H1 (cell line): Measurements from ENCODE around the gene TOMM40. TPM values are rescaled to one million over a fixed set of nuclear protein-coding genes. Genes with fewer than 3 reads are reported as not detected.
A peak's percentile ranks its signal among the peaks of the same experiment; 100 is the strongest.

ENCODE experiments used
- CTCF ChIA-PET: fragments of 300-600 bp; sonication (Branson Sonifier 250); formaldehyde crosslinking; loops from one replicate; lab custom pipeline; 2021; ENCODE audit not compliant: partially characterized antibody; lab: Charles Lee
- POLR2A ChIA-PET: fragments of 300-600 bp; sonication (Branson Sonifier 250); formaldehyde crosslinking; loops from one replicate; lab custom pipeline; 2021; ENCODE audit warnings: inconsistent platforms; ENCODE audit not compliant: partially characterized antibody; lab: Charles Lee
- DNase-seq, 2 experiments: peaks; one replicate each; pipeline versions ENCODE4 v3.0.0 to v3.0.0-alpha.2; 2010 to 2022; ENCODE audit warnings: low spot score in 2 of 2, low read depth in 1 of 2, mixed read lengths in 1 of 2
- FAIRE-seq: peaks from 2 replicates; lab custom pipeline; 2011; peaks lifted over from hg19 to GRCh38; lab: Jason Lieb, UNC
- H2AFZ ChIP-seq: 2 replicates; pipeline ENCODE4 v1.8.1; 2012; ENCODE audit warnings: low read length, inconsistent platforms
- H2AK5ac ChIP-seq: 2 replicates; pipeline ENCODE4 v1.6.1; 2013; ENCODE audit warnings: low read depth, low read length
- H2BK120ac ChIP-seq: replicated peaks from 2 replicates; pipeline ENCODE3; 2013; ENCODE audit warnings: low read depth, low read length, inconsistent platforms
- H2BK12ac ChIP-seq: 2 replicates; pipeline ENCODE4 v1.6.1; 2013; ENCODE audit warnings: low read depth, low read length
- H2BK15ac ChIP-seq: 2 replicates; pipeline ENCODE4 v1.6.1; 2013; ENCODE audit warnings: low read length
- H2BK20ac ChIP-seq: 2 replicates; pipeline ENCODE4 v1.6.1; 2013; ENCODE audit warnings: low read length
- H2BK5ac ChIP-seq: 2 replicates; pipeline ENCODE4 v1.6.1; 2013; ENCODE audit warnings: low read depth, low read length
- H3K14ac ChIP-seq: 2 replicates; pipeline ENCODE4 v1.6.1; 2013; ENCODE audit warnings: inconsistent platforms; ENCODE audit not compliant: insufficient read length
- H3K18ac ChIP-seq: 2 replicates; pipeline ENCODE4 v1.6.1; 2013; ENCODE audit warnings: low read length; ENCODE audit errors: extremely low read depth
- H3K23ac ChIP-seq: 2 replicates; pipeline ENCODE4 v1.6.1; 2013; ENCODE audit warnings: inconsistent platforms; ENCODE audit not compliant: insufficient read length
- H3K23me2 ChIP-seq: 2 replicates; pipeline ENCODE4 v1.6.1; 2013; ENCODE audit warnings: low read depth, low read length
- H3K27ac ChIP-seq: 2 replicates; pipeline ENCODE4 v1.6.1; 2011; ENCODE audit warnings: low read depth, low read length, inconsistent platforms
- H3K27me3 ChIP-seq, 4 experiments: replicated peaks in 1 of 4; 1 replicate in 1 of 4; 2 replicates in 3 of 4; pipeline versions ENCODE4 v1.6.1 to v1.8.1; 2011 to 2013; ENCODE audit warnings: low read length in 3 of 4, mild to moderate bottlenecking in 3 of 4, inconsistent platforms in 2 of 4, mixed read lengths in 2 of 4, moderate library complexity in 1 of 4; ENCODE audit not compliant: control insufficient read depth in 3 of 4, insufficient read depth in 3 of 4; ENCODE audit errors: extremely low read depth in 1 of 4
- H3K36me3 ChIP-seq, 4 experiments: 2 replicates each; pipeline versions ENCODE4 v1.6.1 to v1.8.1; 2011 to 2013; ENCODE audit warnings: mild to moderate bottlenecking in 4 of 4, low read length in 3 of 4, moderate library complexity in 2 of 4, control low read depth in 1 of 4, inconsistent platforms in 1 of 4; ENCODE audit not compliant: insufficient read depth in 4 of 4, control insufficient read depth in 2 of 4
- H3K4ac ChIP-seq: replicated peaks from 2 replicates; pipeline ENCODE3; 2013; ENCODE audit warnings: low read length, low read depth, mixed read lengths, inconsistent platforms; ENCODE audit not compliant: insufficient read length
- H3K4me1 ChIP-seq, 4 experiments: replicated peaks in 1 of 4; 1 replicate in 1 of 4; 2 replicates in 3 of 4; pipeline versions ENCODE4 v1.6.1 to v1.8.1; 2011 to 2013; ENCODE audit warnings: low read length in 3 of 4, inconsistent platforms in 2 of 4, mixed read lengths in 1 of 4; ENCODE audit not compliant: insufficient read depth in 4 of 4, control insufficient read depth in 3 of 4
- H3K4me2 ChIP-seq, 2 experiments: 2 replicates each; pipeline versions ENCODE4 v1.6.1 to v1.8.1; 2011 to 2013; ENCODE audit warnings: low read depth in 2 of 2, low read length in 2 of 2, control low read depth in 1 of 2, inconsistent platforms in 1 of 2, mild to moderate bottlenecking in 1 of 2; ENCODE audit not compliant: insufficient read depth in 1 of 2
- H3K4me3 ChIP-seq, 4 experiments: fragments of 200-600, 300-600 bp in 1 of 4; sonication (generic), shearing (Covaris generic), sonication (Bioruptor Twin) in 1 of 4; 2 replicates each; pipeline versions ENCODE4 v1.5.1 to v1.8.1; 2011 to 2016; ENCODE audit warnings: low read length in 4 of 4, low read depth in 3 of 4, control low read depth in 2 of 4, inconsistent platforms in 2 of 4, mild to moderate bottlenecking in 2 of 4, mixed read lengths in 1 of 4, moderate library complexity in 1 of 4; ENCODE audit not compliant: insufficient read depth in 2 of 4; ENCODE audit errors: extremely low read depth in 1 of 4
- H3K56ac ChIP-seq: replicated peaks from 2 replicates; pipeline ENCODE3; 2013; ENCODE audit warnings: low read depth, mild to moderate bottlenecking, mixed read lengths, low read length, inconsistent platforms; ENCODE audit not compliant: insufficient read length
- H3K79me1 ChIP-seq: 2 replicates; pipeline ENCODE4 v1.6.1; 2013; ENCODE audit warnings: low read depth, low read length, control low read depth
- H3K79me2 ChIP-seq, 2 experiments: 2 replicates each; pipeline versions ENCODE4 v1.6.1 to v1.8.1; 2012 to 2013; ENCODE audit warnings: low read length in 2 of 2, mild to moderate bottlenecking in 2 of 2, inconsistent platforms in 1 of 2; ENCODE audit not compliant: insufficient read depth in 2 of 2, control insufficient read depth in 1 of 2
- H3K9ac ChIP-seq, 4 experiments: replicated peaks in 1 of 4; 1 replicate in 1 of 4; 2 replicates in 3 of 4; pipeline versions ENCODE4 v1.6.1 to v1.8.1; 2011 to 2013; ENCODE audit warnings: low read depth in 3 of 4, low read length in 3 of 4, control low read depth in 2 of 4, mild to moderate bottlenecking in 2 of 4, moderate library complexity in 2 of 4, inconsistent platforms in 1 of 4; ENCODE audit errors: extremely low read depth in 1 of 4
- H3K9me3 ChIP-seq, 2 experiments: 2 replicates each; pipeline versions ENCODE4 v1.6.1 to v1.8.1; 2012 to 2013; ENCODE audit warnings: mild to moderate bottlenecking in 2 of 2, moderate library complexity in 2 of 2, control low read depth in 1 of 2, inconsistent platforms in 1 of 2, low read depth in 1 of 2, low read length in 1 of 2, mixed read lengths in 1 of 2; ENCODE audit not compliant: insufficient read depth in 2 of 2
- H4K20me1 ChIP-seq, 2 experiments: replicated peaks in 1 of 2; 2 replicates each; pipeline versions ENCODE3 to v1.8.1; 2011 to 2013; ENCODE audit warnings: inconsistent platforms in 2 of 2, low read length in 2 of 2, mild to moderate bottlenecking in 1 of 2; ENCODE audit not compliant: insufficient read depth in 2 of 2, control insufficient read depth in 1 of 2
- H4K5ac ChIP-seq: 2 replicates; pipeline ENCODE4 v1.6.1; 2013; ENCODE audit warnings: low read length, low read depth, mixed read lengths, inconsistent platforms; ENCODE audit not compliant: insufficient read length
- H4K8ac ChIP-seq: 2 replicates; pipeline ENCODE4 v1.8.0; 2013; ENCODE audit warnings: mild to moderate bottlenecking, moderate library complexity, low read length, inconsistent platforms; ENCODE audit not compliant: insufficient read depth; ENCODE audit errors: extremely low read depth
- H4K91ac ChIP-seq: replicated peaks from 2 replicates; pipeline ENCODE3; 2013; ENCODE audit warnings: low read length, mixed read lengths, inconsistent platforms; ENCODE audit not compliant: insufficient read length
- BACH1 ChIP-seq: IDR thresholded peaks from 2 replicates; pipeline ENCODE4 v1.6.1; 2012; ENCODE audit warnings: low read length, improper control_type of control experiment
- BRCA1 ChIP-seq: IDR thresholded peaks from 2 replicates; pipeline ENCODE4 v1.6.1; 2012; ENCODE audit warnings: low read depth, low read length, improper control_type of control experiment
- EGR1 ChIP-seq: IDR thresholded peaks from 2 replicates; pipeline ENCODE4 v1.6.1; 2011; ENCODE audit warnings: low read depth, low read length, borderline replicate concordance
- EZH2 ChIP-seq: fragments of 200-600 bp; sonication (generic); IDR thresholded peaks from 2 replicates; pipeline ENCODE4 v1.7.1; 2012; ENCODE audit warnings: low read depth, mild to moderate bottlenecking, moderate library complexity, low read length, inconsistent platforms; ENCODE audit not compliant: severe bottlenecking
- KDM1A ChIP-seq: fragments of 200-600, 300-600 bp; sonication (generic); IDR thresholded peaks from 2 replicates; pipeline ENCODE4 v1.7.1; 2016; ENCODE audit warnings: mild to moderate bottlenecking, low read length, borderline replicate concordance
- KDM4A ChIP-seq: IDR thresholded peaks from one replicate; pipeline ENCODE4 v1.7.1; 2012; ENCODE audit warnings: low read depth, mild to moderate bottlenecking, moderate library complexity, low read length, inconsistent platforms; ENCODE audit not compliant: severe bottlenecking
- RNF2 ChIP-seq: fragments of 200-900, 300-1000 bp; sonication (generic); IDR thresholded peaks from 2 replicates; pipeline ENCODE4 v1.7.1; 2016; ENCODE audit warnings: borderline replicate concordance, low read depth, mild to moderate bottlenecking, antibody characterized with exemption, low read length; ENCODE audit not compliant: poor library complexity, severe bottlenecking; ENCODE audit errors: missing control alignments
- RXRA ChIP-seq: IDR thresholded peaks from 2 replicates; pipeline ENCODE4 v1.6.1; 2011; ENCODE audit warnings: low read depth, mild to moderate bottlenecking, low read length, moderate library complexity; ENCODE audit not compliant: insufficient read depth
- TAF1 ChIP-seq: IDR thresholded peaks from 2 replicates; pipeline ENCODE4 v1.6.1; 2011; ENCODE audit warnings: mild to moderate bottlenecking, low read depth, low read length
- TAF7 ChIP-seq: optimal IDR thresholded peaks from 2 replicates; pipeline ENCODE3; 2011; ENCODE audit warnings: low read depth, mild to moderate bottlenecking, inconsistent platforms, low read length, moderate library complexity, borderline replicate concordance
- TCF12 ChIP-seq: IDR thresholded peaks from 2 replicates; pipeline ENCODE4 v1.6.1; 2011; ENCODE audit warnings: low read depth, mild to moderate bottlenecking, low read length
- WGBS, 2 experiments: shearing (Covaris generic) in 1 of 2; methylation state at CpG; one replicate each; pipeline versions ENCODE4 v1.1.6 to v1.1.7; 2013 to 2015; ENCODE audit warnings: low lambda C conversion rate in 2 of 2, mixed read lengths in 2 of 2, inconsistent platforms in 1 of 2, low coverage in 1 of 2, missing lambda C conversion rate in 1 of 2; ENCODE audit not compliant: insufficient replicate concordance in 2 of 2, insufficient coverage in 1 of 2, insufficient read length in 1 of 2; ENCODE audit errors: extremely low coverage in 1 of 2, missing lambda C conversion rate in 1 of 2; 5-methylcytosine and 5-hydroxymethylcytosine counted together
- polyA plus RNA-seq, 7 experiments: library from polyadenylated mRNA; depleted of rRNA in 3 of 7; stranded (reverse) in 5 of 7; unstranded in 2 of 7; fragments of >200 nt in 5 of 7; fragments of 200-250 nt in 2 of 7; gene quantifications; 1 replicate in 5 of 7; 2 replicates in 1 of 7; 4 replicates in 1 of 7; pipeline versions ENCODE4 v1.2.1 to v1.2.3, GENCODE V29; 2011 to 2013; ENCODE audit warnings: missing spikeins in 2 of 7, mixed read lengths in 2 of 7
- total RNA-seq: library from RNA; stranded (reverse); fragmentation: NEBNext Ultra II Directional; extraction: Animal tissue kit (Norgen Biotek cat#: 25700); gene quantifications from 2 replicates; pipeline ENCODE4 v1.2.1, GENCODE V29; 2021

The TOMM40 gene
- total and polyA plus RNA-seq, 2 of the 8 experiments (the other 6 are each of a cell fraction or from before 2014, with no cell fraction given), result 154 to 179 TPM

- FAIRE-seq, result no peak
- H3K14ac ChIP-seq, result peak within 1 kb of the TSS; percentile 11
- H3K23ac ChIP-seq, result no peak within 1 kb of the TSS
- H2BK120ac ChIP-seq, result peak within 1 kb of the TSS; percentile 86
- ChIA-PET CTCF (interaction anchor here (0.6 to 15.2 kb wide), 17 partner anchors 7 to 154 kb away, joined by 3 to 201 read pairs (median 4); partner anchors contain the start of gene CLPTM1), POLR2A (interaction anchor here (0.7 to 12.3 kb wide), 46 partner anchors 9 to 187 kb away, joined by 3 to 247 read pairs (median 4); partner anchors contain the start of genes APOC1, APOC2, BCAM and CLASRP)
- no peak within 1 kb of the TSS for H2BK20ac ChIP-seq
- peak within 1 kb of the TSS; percentile 94 for H3K56ac ChIP-seq
- peak within 1 kb of the TSS; percentile 76 to 85 for H3K4me2 ChIP-seq
- H3K27ac ChIP-seq, result peak within 1 kb of the TSS; percentile 87
- H2BK5ac ChIP-seq, result peak within 1 kb of the TSS; percentile 90
- peak within 1 kb of the TSS; percentile 93 for H4K8ac ChIP-seq
- peak; percentile 86 to 93 for DNase-seq
- peak within 1 kb of the TSS; percentile 96 for H3K4ac ChIP-seq
- peak within 1 kb of the TSS; percentile 91 for H4K5ac ChIP-seq
- peak within 1 kb of the TSS; percentile 89 for H3K18ac ChIP-seq
- peaks cover 0 to 8% (median 7%) of the 10 kb centered on the region in 4 experiments; a peak in 6 of 7 replicates for H3K4me1 ChIP-seq
- H2AFZ ChIP-seq, result no peak within 1 kb of the TSS
- peak within 1 kb of the TSS; percentile 82 to 98 (median 91) for H3K4me3 ChIP-seq
- no peaks in the 10 kb centered on the region; the same call in 1 of the 2 replicates for H3K79me1 ChIP-seq
- 0 out of 2 replicates have a peak within 1 kb of the TSS, but pooled peaks have one; percentile 21 for H2BK15ac ChIP-seq
- peaks cover 0 to 29% of the 10 kb centered on the region in 2 experiments for H4K20me1 ChIP-seq
- H3K9me3 ChIP-seq, result no peaks in the 10 kb centered on the region
- no peaks in the 10 kb centered on the region for H3K27me3 ChIP-seq
- H2AK5ac ChIP-seq, result peak within 1 kb of the TSS; percentile 87; the same call in 1 of the 2 replicates
- peaks cover 15 to 48% (median 35%) of the 10 kb centered on the region in 4 experiments; a peak in 7 of 8 replicates for H3K36me3 ChIP-seq
- peak within 1 kb of the TSS; percentile 95; the same call in 1 of the 2 replicates for H2BK12ac ChIP-seq
- peak within 1 kb of the TSS; percentile 92 for H4K91ac ChIP-seq
- peak within 1 kb of the TSS; percentile 78 to 91 (median 86) for H3K9ac ChIP-seq
- H3K23me2 ChIP-seq, result peaks cover 3% of the 10 kb centered on the region; the same call in 1 of the 2 replicates
- H3K79me2 ChIP-seq, result peaks cover 0 to 11% of the 10 kb centered on the region in 2 experiments; a peak in 1 of 4 replicates
- WGBS, 2 experiments, result 2% methylated on average over 11 of the region's 20 CpGs; no CpG with 5 or more reads in 1 of the 2 experiments
- TF ChIP-seq RXRA, result no peak
- TF ChIP-seq TAF1, result peak; percentile 84
- TF ChIP-seq EGR1, result no peak
- TF ChIP-seq KDM1A, result no peak; the same call in 1 of the 2 replicates
- TF ChIP-seq EZH2, result no peak
- TF ChIP-seq BRCA1, result no peak
- TF ChIP-seq KDM4A, result peak; percentile 19
- peak; percentile 92 for TF ChIP-seq TAF7
- no peak for TF ChIP-seq RNF2
- no peak for TF ChIP-seq BACH1
- no peak for TF ChIP-seq TCF12
Measured at GRCh38 chr19:44905437-44906160, 14.5 kb downstream of the TOMM40 start, which contains the start of gene APOE. Gene APOE (plus strand): TSS chr19:44905796. CDS start chr19:44906625, 829 bp downstream.
